Activated T-helper 1 cell treated with Interleukin-2 at 50 U/mL for 16 hours (primary cell): Measurements from ENCODE around the gene GPR4.

Source experiments
- DNase-seq: peaks from one replicate; pipeline ENCODE4 v3.0.0-alpha.2; 2020; ENCODE audit warnings: low read depth

GPR4 gene

GRCh38 chr19:45547965-45548609 is 53.9 kb downstream of the GPR4 start:
- no peak for DNase-seq

GRCh38 chr19:45547211-45547770 is 54.7 kb downstream of the GPR4 start:
- DNase-seq: no peak

DNA sequence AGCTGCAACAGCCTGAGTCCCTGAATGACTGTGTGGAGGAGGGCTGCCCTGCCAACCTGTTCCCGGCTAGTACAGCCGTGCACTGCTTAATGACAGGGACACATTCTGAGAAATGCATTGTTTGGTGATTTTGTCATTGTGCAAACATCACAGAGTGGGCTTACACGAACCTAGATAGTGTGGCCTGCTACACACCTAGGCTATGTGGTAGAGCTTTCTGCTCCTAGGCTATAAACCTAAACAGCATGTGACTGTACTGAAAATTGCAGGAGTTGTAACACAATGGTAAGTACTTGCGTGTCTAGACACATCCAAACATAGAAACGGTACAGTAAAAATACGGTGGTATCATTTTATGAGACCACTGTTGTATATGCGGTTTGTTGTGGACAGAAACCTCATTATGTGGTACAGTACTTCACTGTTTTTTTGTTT is 59.8 kb downstream of the GPR4 start:
- no peak for DNase-seq
